ENCODE data around the gene APOD.

APOD gene

DNA sequence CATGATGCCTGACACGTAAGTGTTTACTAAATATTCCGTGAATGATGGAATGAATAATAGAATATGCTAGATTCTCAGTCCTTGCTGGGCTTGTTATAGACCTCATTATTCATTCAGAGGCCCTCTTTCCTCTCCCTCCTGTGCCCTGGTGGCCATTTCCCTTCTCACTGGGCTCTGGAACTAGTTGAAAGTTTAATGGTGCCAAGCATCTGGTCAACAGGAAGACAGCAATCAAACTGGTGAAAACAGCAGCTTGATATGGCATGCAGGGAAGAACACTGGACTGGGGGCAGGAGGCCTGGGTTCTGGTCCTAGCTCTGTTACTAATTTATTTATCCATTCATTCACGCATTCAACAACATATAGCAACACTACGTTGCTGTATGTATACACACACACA lies 3.7 kb upstream of the APOD start:
- no peak for DNase-seq (ENCODE audit: low read depth in 2 of 2)

- DNase-seq (ENCODE audit: low read depth in 2 of 2), result no peak
Measured at GRCh38 chr3:195584543-195584870, 767 bp upstream of the APOD start.

DNA sequence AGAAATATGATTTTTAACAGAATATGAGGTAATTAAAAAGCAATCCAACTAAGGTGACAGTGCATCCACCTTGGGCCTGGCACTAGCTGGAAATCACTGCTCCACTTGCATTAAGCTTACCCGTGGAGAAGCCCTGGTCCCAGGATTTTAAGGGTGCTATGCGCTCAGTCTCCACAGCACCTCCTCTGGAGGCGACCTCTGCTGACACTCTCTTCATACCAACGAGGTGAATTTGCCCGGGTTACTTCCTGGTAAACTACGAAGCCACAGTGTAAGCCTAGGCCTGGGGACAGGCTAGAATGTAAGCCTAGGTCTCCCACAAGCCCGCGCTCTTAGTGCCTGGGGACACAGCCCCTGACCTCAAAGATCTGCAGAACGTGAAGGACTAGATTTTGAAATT lies 793 bp downstream of the APOD start:
- no peak for DNase-seq (ENCODE audit: low read depth in 2 of 2)

DNA sequence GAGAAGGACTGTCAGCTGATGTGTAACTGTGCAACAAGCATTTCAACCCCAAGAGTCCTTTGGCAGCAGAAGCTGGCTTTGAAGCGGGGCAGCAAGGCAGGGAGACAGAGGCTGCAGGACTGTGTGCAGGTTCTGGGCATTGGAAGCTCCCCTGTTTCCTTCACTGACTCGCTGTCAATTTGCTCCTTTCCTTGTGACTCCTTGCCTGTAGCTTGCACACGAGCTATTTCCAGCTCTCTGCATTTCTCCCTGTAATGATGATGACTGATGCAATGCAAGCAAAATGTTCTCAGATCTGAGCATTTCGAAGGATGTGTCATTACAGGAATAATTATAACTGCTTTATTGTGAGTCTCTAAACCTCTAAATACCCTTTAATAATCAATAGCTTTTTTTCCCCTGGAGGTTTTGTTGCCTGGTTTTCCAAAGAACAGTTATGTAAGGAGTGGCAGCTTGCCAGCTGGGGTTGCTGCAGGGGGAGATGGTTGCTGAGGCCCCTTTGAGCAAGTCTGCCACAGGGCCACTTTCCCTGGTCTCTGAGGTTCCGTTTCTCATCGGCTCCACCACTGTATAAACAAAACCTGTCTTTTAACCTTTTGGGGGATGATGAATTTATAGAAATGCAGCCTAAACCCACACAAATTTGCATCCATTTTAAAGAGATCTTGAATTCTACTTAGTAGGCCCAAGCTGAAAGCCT lies 2.8 kb downstream of the APOD start:
- DNase-seq (ENCODE audit: low read depth in 2 of 2), result no peak

GRCh38 chr3:195579281-195579680 lies 4.5 kb downstream of the APOD start:
- DNase-seq (ENCODE audit: low read depth in 2 of 2), result no peak

DNA sequence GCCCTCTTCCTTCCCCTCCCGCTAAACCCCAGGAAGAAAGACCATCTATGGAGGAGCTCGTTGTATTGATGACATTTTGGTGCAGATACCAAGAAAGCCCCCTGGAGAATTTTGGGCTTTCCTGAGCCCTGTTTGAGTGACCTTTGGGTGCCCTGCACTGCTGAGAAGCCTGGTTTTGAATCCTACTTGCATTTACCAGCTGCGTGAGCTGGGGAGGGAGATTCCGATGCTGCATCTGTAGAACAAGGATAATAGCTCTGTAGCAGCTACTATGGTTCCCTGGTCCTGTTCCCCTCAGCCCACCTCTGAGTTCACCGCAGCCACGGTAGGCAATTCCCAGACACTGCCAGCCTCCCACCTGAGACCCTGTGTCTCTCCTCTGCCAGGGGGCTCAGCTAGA lies 5.2 kb downstream of the APOD start:
- no peak for DNase-seq (ENCODE audit: low read depth in 2 of 2)

DNA sequence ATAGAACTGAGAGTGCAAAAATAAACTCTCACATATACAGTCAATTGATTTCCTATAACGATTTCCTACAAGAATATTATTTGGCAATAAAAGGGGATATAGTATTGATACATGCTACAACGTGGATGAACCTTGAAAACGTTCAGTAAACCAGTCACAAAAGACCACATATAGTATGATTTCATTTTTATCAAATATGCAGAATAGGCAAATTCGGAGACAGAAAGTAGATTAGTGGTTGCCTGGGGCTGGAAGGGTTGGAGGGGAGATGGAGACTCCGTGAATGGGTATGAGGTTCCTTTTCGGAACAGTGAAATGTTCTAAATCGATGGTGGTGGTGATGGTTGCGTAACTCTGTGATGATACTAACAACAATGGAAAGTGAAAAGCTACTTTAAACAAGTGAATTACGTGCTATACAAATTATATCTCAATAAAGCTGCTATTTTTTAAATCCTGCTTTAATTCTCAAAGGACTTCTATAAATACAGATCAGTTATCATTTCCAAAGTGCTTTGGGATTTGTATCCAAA lies 6.0 kb downstream of the APOD start:
- no peak for DNase-seq (ENCODE audit: low read depth in 2 of 2)

DNA sequence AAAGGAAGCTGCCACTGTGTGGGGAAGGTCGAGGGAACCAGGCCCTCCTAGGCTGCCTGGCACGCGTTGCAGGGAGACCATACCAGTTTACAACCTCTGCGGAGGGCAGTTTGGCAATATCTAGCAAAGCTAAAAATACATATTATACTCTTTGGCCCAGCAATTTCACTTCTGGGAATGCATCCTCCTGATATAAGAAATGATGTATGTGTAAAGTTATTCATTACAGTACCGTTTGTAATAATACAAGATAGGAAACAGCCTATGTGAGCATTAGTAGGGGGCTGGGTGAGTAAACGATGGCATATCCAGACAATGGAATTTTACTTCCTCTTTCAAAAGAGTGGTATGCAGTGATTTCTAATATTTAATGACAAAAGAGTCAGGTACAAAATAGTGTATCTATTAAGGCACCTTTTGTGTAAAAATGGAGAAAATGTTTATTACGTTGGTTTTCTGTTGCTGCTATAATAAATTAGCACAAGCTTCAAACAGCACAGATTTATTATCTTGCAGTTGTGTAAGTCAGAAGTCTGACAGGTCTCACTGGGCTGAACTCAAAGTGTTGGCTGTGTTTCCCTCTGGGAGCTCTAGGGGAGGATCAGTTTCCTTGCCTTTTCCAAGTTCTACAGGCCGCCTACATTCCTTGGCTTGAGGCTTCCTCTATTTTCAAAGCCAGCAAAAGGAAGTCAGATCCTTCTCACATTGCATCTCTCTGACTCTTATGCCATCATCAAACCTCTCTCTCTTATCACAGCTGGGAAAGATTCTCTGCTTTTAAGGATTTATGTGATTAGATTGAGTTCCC lies 9.0 kb downstream of the APOD start:
- DNase-seq (ENCODE audit: low read depth in 2 of 2), result no peak

- no peak for DNase-seq (ENCODE audit: low read depth in 2 of 2)
Measured at GRCh38 chr3:195573611-195574496, 9.9 kb downstream of the APOD start.

DNA sequence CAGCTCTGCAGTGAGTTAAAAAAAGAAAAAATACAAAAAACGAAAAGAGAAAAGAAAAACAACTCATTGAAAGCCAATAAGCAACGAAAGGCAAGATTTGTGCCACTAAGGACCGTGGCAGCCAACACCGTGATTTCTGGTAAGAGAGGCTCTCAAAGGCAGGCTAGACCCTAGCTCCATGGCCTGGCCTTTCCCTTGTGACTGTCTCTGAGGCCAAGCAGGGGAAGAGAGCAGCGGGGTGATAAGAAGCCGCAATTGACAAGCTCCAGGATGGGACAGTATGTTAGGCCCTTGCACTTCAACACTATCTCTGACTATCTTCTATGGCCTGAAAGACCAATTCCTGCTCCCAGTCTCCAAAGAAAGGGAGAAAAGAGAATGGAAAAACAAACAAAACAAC lies 12.4 kb downstream of the APOD start:
- no peak for DNase-seq (ENCODE audit: low read depth in 2 of 2)

DNA sequence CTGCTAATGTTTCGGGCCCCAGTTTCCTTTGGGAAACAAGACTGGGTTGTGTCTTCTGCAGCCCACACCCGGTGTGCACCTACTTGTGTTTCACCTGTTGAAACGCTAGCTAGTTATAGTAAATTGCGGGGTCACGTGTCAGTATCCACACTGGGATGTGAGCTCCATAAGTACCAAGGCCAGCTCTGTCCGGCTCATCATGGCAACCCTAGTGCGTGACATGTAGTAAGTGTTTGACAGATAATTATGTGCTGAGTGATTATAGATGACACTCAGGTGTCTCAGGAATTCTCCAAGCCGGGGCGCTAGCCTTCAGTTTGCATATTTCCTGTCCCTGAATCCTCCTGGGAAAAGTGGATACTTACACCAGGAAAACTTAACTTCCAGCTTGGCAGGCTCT lies 12.8 kb downstream of the APOD start:
- no peak for DNase-seq (ENCODE audit: low read depth in 2 of 2)

DNA sequence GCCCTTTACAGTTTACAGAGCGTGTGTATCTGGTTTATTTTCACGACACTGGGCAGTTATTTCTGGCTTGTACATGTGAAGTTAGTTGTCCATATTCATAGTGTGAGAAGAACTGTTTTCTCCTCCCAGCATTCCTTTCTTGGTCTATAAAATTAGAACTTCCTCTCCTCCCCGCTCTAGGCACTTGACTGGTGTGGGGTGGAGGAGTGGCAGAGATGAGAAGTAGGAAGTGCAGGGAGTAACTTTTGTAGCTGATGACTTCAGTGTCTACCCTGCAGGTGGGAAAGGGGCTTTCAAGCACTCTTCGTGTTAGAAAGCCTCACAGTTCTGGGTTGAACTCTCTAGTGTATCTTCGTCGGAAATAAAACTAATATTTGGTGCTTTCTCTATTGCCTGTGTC lies 13.4 kb downstream of the APOD start:
- no peak for DNase-seq (ENCODE audit: low read depth in 2 of 2)

- no peak for DNase-seq (ENCODE audit: low read depth in 2 of 2)
Measured at GRCh38 chr3:195568630-195569029, 15.1 kb downstream of the APOD start.

DNA sequence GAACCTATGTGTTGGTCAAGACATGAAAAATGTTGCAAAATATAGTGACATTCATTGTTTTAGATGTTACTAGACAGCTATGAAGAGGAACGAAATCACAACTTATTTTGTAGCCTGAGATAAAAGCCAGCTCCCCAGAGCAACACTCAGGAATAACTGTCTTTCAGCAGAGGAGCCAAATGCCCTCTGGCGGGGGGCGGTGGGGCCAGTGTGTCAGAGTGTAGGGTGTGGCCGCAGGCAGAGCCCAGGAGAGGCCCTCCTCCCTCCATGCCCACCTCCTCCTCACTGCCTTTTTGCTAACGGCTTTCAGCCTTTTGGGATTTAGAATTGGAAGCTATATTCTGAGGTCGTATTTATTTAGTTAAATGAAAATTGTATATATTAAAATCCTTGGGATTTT lies 16.9 kb downstream of the APOD start:
- no peak for DNase-seq (ENCODE audit: low read depth in 2 of 2)

GRCh38 chr3:195565716-195566115 lies 18.0 kb downstream of the APOD start:
- no peak for DNase-seq (ENCODE audit: low read depth in 2 of 2)

GRCh38 chr3:195563317-195563716 lies 20.4 kb downstream of the APOD start:
- DNase-seq (ENCODE audit: low read depth in 2 of 2), result no peak

GRCh38 chr3:195559723-195560409 lies 23.9 kb downstream of the APOD start:
- no peak for DNase-seq (ENCODE audit: low read depth in 2 of 2)

- DNase-seq (ENCODE audit: low read depth in 2 of 2), result no peak
Measured at GRCh38 chr3:195558602-195559001, 25.1 kb downstream of the APOD start.

GRCh38 chr3:195557322-195557721 lies 26.4 kb downstream of the APOD start:
- no peak for DNase-seq (ENCODE audit: low read depth in 2 of 2)

DNA sequence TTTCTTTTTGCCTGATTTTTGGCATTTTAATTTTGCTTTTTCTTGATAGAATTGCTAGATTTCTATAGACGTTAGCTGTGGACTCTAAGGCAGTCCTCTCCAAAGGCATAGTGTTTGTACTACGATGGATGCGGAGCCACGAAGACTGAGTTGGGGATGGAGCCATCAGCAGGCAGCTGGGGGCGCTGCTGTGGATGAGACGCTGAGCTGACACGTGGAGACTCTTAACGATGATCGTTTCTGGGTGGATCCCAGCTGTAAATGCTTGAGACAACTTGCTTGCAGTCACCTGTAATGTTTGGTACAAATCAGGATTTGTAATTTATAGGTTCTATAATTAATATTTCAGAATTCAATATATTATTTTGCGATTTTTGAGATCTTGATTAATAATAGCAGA lies 27.4 kb downstream of the APOD start:
- no peak for DNase-seq (ENCODE audit: low read depth in 2 of 2)

- DNase-seq (ENCODE audit: low read depth in 2 of 2), result no peak
Measured at GRCh38 chr3:195555110-195555509, 28.6 kb downstream of the APOD start.

DNA sequence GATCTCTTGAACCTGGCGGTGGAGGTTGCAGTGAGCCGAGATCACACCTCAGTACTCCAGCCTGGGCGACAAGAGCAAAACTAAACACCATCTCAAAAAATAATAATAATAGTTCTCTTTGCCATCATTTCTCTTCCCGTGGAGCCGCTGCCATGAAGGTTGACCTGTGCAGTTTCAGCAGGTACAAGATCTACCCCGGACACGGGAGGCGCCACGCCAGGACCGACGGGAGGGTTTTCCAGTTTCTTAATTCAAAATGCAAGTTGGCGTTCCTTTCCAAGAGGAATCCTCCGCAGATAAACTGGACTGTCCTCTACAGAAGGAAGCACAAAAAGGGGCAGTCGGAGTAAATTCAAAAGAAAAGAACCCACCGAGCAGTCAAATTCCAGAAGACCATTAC lies 29.3 kb downstream of the APOD start:
- DNase-seq (ENCODE audit: low read depth in 2 of 2), result no peak
